ENCODE results near the gene RAPGEF4.
"Not testable (repeated sequence)": the region's sequence is repeated elsewhere in the genome, so short reads cannot be mapped to it uniquely, and the experiment has no call there.

RAPGEF4 gene

DNA sequence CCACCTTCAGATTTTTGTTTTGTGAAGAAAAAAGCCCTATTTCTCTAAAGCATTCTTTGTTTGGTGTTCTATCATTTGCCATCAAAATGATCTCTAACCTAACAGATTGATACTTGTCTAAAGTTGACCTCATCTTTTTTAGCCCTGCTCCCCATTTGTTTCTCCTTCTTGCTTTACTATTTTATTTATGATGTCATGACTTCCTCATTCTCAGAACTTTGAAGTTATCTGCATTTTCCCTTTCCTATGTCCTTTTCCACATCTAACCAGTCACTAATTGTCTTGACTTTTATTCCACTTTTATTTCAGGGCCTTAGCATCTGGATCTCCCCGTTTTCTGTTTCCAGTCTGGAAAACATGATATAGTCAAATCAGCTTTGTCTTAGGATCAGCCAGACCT, 8.3 kb downstream of the RAPGEF4 start:
- H3K36me3 Mint-ChIP-seq (ENCODE audit: low read depth) = peaks cover 3% of the 10 kb centered on the region
- H3K27me3 Mint-ChIP-seq (ENCODE audit: low read depth) = peaks cover 32% of the 10 kb centered on the region
- H3K27ac Mint-ChIP-seq = no peak overlapping the region
- no peak overlapping the region for H3K4me3 Mint-ChIP-seq
- H3K9me3 Mint-ChIP-seq = peaks cover 14% of the 10 kb centered on the region
- H3K4me1 Mint-ChIP-seq (ENCODE audit: low read depth) = no peaks in the 10 kb centered on the region

DNA sequence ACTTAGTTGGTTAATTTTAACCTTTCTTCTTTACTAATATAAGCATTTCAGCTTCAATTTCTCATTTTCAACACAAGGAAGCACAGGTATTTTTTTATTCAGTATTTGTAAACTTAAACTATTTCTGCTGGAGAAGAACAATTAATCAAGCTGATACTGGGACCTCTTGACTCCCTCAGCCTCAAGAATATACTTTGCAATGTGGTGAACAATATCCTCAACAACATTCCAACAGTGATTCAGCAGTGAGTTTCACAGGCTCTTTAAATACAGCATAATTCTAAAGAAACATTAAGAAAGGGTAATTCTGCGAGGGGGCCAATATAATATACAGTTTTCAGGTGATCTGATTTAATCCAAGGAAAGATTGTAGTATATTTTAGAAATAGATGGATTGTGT, 10.0 kb downstream of the RAPGEF4 start:
- peaks cover 14% of the 10 kb centered on the region for H3K9me3 Mint-ChIP-seq
- H3K36me3 Mint-ChIP-seq (ENCODE audit: low read depth) = peaks cover 3% of the 10 kb centered on the region
- H3K4me3 Mint-ChIP-seq = no peak overlapping the region
- peaks cover 25% of the 10 kb centered on the region for H3K27me3 Mint-ChIP-seq (ENCODE audit: low read depth)
- H3K4me1 Mint-ChIP-seq (ENCODE audit: low read depth) = no peaks in the 10 kb centered on the region
- no peak overlapping the region for H3K27ac Mint-ChIP-seq

DNA sequence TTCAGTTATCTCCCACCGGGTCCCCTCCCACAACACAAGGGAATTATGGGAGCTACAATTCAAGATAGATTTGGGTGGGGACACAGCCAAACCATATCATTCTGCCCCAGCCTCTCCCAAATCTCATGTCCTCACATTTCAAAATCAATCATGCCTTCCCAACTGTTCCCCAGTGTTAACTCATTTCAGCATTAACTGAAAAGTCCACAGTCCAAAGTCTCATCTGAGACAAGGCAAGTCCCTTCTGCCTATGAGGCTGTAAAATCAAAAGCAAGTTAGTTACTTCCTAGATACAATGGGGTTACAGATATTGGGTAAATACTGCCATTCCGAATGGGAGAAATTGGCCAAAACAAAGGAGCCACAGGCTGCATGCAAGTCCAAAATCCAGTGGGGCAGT, 12.9 kb downstream of the RAPGEF4 start:
- Mint-ChIP-seq H3K9me3 (peaks cover 14% of the 10 kb centered on the region), H3K27me3 (ENCODE audit: low read depth) (peaks cover 23% of the 10 kb centered on the region)
- not testable (repeated sequence) for H3K27ac Mint-ChIP-seq; H3K4me3 Mint-ChIP-seq; H3K4me1 Mint-ChIP-seq (ENCODE audit: low read depth); H3K36me3 Mint-ChIP-seq (ENCODE audit: low read depth)

DNA sequence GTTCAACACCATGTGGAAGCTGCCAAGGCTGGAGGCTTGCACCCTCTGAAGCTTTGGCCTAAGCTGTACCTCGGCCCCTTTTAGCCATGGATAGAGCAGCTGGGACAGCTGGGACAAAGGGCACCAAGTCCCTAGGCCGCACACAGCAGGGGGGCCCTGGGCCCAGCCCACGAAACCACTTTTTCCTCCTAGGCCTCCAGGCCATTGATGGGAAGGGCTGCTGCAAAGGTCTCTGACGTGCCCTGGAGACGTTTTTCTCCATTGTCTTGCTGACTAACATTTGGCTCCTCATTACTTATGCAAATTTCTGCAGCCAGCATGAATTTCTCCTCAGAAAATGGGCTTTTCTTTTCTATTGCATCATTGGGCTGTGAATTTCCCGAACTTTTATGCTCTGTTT, 13.7 kb downstream of the RAPGEF4 start:
- Mint-ChIP-seq H3K4me1 (ENCODE audit: low read depth) (no peaks in the 10 kb centered on the region), H3K27me3 (ENCODE audit: low read depth) (peaks cover 19% of the 10 kb centered on the region), H3K4me3 (no peak overlapping the region), H3K36me3 (ENCODE audit: low read depth) (peaks cover 3% of the 10 kb centered on the region), H3K9me3 (peaks cover 9% of the 10 kb centered on the region), H3K27ac (no peak overlapping the region)

DNA sequence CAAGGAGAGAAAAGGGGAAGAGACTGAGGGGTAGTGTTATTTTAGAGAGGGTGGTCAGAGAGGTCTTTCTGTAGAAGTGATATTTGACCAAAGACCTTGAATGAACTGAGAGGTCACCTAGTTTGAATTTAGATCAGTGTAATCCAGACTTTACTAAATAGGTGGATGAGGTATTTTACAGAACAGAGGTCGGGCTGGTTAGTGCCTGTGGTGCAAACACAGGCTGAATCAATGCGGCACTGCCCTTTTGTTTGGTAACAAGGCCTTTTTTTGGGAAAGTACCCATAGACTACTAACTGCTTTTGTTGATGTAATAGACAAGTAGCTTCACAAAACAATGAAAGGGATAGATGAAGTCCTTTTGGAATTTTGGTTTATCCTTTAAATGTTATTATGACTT, 15.9 kb downstream of the RAPGEF4 start:
- Mint-ChIP-seq H3K27ac (no peak overlapping the region), H3K9me3 (no peaks in the 10 kb centered on the region), H3K4me1 (ENCODE audit: low read depth) (no peaks in the 10 kb centered on the region), H3K4me3 (no peak overlapping the region), H3K36me3 (ENCODE audit: low read depth) (no peaks in the 10 kb centered on the region), H3K27me3 (ENCODE audit: low read depth) (peaks cover 13% of the 10 kb centered on the region)

DNA sequence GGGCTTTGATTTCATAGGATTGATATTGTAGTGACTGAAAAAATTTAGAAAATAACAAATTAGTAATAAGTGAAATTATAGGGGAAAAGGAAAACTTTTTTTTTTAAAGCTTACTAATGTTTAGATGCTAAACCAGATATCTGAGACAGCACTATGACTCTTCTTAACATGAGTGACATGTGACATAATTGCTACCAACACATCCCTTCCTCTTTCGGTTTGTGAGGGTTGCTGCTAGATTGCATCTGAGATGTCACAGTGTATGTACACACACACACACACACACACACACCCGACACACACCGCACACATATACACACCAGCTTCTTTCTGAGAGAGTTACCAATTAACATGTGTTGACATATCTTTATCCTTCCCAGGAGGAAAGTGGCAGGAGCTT, 18.0 kb downstream of the RAPGEF4 start:
- Mint-ChIP-seq H3K4me3 (no peak overlapping the region), H3K9me3 (no peaks in the 10 kb centered on the region), H3K4me1 (ENCODE audit: low read depth) (no peaks in the 10 kb centered on the region), H3K27me3 (ENCODE audit: low read depth) (peaks cover 13% of the 10 kb centered on the region), H3K36me3 (ENCODE audit: low read depth) (no peaks in the 10 kb centered on the region), H3K27ac (no peak overlapping the region)

DNA sequence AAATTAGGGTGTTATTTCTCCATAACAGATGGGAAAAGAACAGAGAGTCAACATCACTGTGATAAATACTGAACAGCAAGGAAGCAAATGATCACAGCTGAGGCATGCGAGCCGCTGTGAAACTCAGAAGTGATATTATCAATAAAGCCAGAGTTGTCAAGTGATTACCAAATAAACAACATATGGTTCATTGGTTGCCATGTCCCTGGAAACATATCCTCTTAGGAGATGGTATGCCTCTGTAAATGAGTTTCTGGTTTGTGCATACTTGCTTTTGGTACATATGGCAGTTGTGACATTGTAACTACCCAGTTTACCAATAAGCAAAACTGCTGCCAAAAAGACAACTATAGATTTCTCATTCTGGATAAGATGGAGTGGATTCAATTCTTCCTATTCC, 23.8 kb downstream of the RAPGEF4 start:
- no peak overlapping the region for H3K4me3 Mint-ChIP-seq
- H3K36me3 Mint-ChIP-seq (ENCODE audit: low read depth) = no peaks in the 10 kb centered on the region
- no peak overlapping the region for H3K27ac Mint-ChIP-seq
- H3K27me3 Mint-ChIP-seq (ENCODE audit: low read depth) = peaks cover 13% of the 10 kb centered on the region
- no peaks in the 10 kb centered on the region for H3K4me1 Mint-ChIP-seq (ENCODE audit: low read depth)
- H3K9me3 Mint-ChIP-seq = peaks cover 8% of the 10 kb centered on the region

DNA sequence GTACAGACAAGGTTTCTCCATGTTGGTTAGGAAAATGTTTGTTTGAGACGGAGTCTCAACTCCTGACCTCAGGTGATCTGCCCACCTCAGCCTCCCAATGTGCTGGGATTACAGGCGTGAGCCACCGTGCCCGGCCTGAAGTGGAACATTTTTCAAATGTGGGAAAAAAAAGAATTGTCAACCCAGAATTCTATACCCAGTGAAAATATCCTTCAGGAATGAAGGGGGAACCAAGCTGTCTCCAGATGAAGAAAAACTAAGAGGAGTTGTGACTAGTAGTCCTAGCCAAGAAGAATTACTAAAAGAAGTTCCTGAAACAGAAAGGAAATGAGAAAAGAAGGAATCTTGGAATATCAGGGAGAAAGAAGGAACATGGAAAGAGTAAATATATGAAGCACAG, 25.7 kb downstream of the RAPGEF4 start:
- H3K4me1 Mint-ChIP-seq (ENCODE audit: low read depth) = no peaks in the 10 kb centered on the region

DNA sequence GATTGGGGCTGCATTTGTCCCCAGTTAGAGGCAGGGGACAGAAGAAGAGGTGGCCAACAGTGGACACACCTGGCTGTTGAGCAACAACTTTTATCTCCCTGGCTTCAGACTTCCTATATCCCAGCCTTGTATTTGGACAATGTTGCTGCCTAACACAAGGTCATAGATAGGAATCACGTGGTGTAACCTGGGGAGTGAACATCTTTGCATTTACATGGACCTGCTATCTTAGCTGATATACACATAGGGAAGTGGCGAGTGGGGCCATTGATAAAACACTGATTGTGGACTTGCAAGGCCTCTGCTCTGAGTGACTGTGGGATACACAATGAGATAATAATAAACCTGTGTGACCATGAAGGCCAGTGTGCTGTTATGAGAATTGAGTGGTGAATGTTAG, 26.9 kb downstream of the RAPGEF4 start:
- Mint-ChIP-seq H3K36me3 (ENCODE audit: low read depth) (no peaks in the 10 kb centered on the region), H3K4me1 (ENCODE audit: low read depth) (no peaks in the 10 kb centered on the region), H3K9me3 (peaks cover 8% of the 10 kb centered on the region), H3K4me3 (no peak overlapping the region), H3K27me3 (ENCODE audit: low read depth) (peaks cover 9% of the 10 kb centered on the region), H3K27ac (no peak overlapping the region)

More for the DNA sequence above, 25.7 kb downstream of the RAPGEF4 start:
- no peak overlapping the region for H3K4me3 Mint-ChIP-seq
- peaks cover 8% of the 10 kb centered on the region for H3K9me3 Mint-ChIP-seq
- no peaks in the 10 kb centered on the region for H3K36me3 Mint-ChIP-seq (ENCODE audit: low read depth)
- no peak overlapping the region for H3K27ac Mint-ChIP-seq
- H3K27me3 Mint-ChIP-seq (ENCODE audit: low read depth) = peaks cover 11% of the 10 kb centered on the region

DNA sequence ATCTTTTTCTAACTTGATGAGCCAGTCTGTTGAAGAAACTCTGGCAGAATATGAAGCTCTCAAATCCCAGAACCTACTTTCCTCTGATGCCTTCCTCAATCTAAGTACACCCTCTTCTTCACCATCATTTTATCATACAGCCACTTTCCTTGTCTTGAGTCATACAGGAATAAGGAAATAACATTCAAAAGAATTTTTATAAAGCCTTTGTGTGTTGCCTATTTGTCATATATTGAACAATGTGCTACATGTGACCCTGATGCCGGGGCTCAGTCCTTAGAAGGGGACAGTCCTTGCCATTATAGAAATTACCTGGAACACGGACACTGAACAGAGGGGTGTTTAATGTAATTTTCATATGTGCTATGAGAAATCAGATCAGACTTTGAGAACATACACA, 27.4 kb downstream of the RAPGEF4 start:
- Mint-ChIP-seq H3K4me3 (no peak overlapping the region), H3K36me3 (ENCODE audit: low read depth) (no peaks in the 10 kb centered on the region), H3K9me3 (peaks cover 8% of the 10 kb centered on the region), H3K4me1 (ENCODE audit: low read depth) (no peaks in the 10 kb centered on the region), H3K27me3 (ENCODE audit: low read depth) (peaks cover 9% of the 10 kb centered on the region), H3K27ac (no peak overlapping the region)

DNA sequence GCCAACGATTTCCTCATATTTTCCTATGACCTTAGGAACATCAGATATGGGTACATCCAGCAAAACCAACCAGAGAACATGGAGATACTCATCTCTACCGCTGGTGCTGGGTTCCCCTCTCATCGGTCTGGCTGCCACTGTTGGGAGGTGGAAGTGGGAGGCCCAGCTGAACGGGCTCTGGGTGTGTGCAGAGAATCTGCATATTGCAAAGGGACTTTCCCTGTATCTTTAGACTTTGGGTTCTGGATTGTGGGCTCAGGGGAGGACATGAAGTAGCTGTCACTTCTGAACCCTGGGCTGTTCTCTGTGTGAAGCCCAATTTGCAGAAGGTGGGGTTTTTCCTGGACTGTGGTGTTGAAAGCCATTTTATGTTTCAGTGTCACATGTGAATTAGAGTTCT, 30.0 kb downstream of the RAPGEF4 start:
- H3K4me1 Mint-ChIP-seq (ENCODE audit: low read depth) = no peaks in the 10 kb centered on the region
- H3K9me3 Mint-ChIP-seq = peaks cover 6% of the 10 kb centered on the region
- no peak overlapping the region for H3K27ac Mint-ChIP-seq
- H3K4me3 Mint-ChIP-seq = no peak overlapping the region
- H3K27me3 Mint-ChIP-seq (ENCODE audit: low read depth) = peaks cover 3% of the 10 kb centered on the region
- H3K36me3 Mint-ChIP-seq (ENCODE audit: low read depth) = no peaks in the 10 kb centered on the region

DNA sequence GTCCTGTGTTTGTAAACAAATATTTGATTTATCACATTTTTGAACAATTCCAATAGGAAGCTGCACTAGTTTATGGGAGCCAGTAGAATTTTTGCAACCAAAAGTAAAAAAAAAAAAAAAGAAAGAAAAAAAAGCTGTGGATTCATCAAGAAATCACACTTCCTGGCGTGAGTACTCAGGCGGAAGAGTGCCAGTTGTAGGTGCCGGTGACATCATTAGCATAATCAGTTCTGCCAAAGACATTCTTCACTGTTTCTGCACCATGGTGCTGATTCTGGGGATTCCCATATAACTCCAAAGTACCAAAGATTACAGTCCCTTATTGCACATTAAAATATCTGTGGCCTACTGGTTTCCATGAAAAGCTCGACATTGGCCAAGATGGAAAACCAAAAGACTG, 32.8 kb downstream of the RAPGEF4 start:
- Mint-ChIP-seq H3K27me3 (ENCODE audit: low read depth) (peaks cover 3% of the 10 kb centered on the region), H3K36me3 (ENCODE audit: low read depth) (no peaks in the 10 kb centered on the region), H3K9me3 (no peaks in the 10 kb centered on the region), H3K4me3 (no peak overlapping the region), H3K4me1 (ENCODE audit: low read depth) (no peaks in the 10 kb centered on the region), H3K27ac (no peak overlapping the region)

DNA sequence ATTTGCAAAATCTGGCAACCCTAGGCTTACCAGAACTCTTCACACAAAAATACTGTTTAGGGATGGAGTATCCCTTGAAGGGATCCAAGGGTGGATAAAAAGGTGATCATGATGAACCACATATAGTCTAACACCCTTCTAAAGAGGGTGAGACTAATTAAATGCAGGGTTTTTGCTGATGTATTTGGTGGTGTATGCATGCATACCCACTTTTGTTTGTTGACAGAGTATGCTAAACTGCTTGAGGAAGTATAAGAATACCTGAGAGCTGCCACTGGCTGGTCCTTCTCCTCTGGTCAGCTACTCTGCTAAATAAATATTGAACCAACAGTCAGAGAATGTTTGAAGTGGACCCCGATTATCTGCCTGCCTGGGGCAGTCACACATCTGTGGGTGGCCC, 34.2 kb downstream of the RAPGEF4 start:
- Mint-ChIP-seq H3K27ac (no peak overlapping the region), H3K4me3 (no peak overlapping the region), H3K27me3 (ENCODE audit: low read depth) (peaks cover 18% of the 10 kb centered on the region), H3K36me3 (ENCODE audit: low read depth) (no peaks in the 10 kb centered on the region), H3K4me1 (ENCODE audit: low read depth) (no peaks in the 10 kb centered on the region), H3K9me3 (no peaks in the 10 kb centered on the region)

DNA sequence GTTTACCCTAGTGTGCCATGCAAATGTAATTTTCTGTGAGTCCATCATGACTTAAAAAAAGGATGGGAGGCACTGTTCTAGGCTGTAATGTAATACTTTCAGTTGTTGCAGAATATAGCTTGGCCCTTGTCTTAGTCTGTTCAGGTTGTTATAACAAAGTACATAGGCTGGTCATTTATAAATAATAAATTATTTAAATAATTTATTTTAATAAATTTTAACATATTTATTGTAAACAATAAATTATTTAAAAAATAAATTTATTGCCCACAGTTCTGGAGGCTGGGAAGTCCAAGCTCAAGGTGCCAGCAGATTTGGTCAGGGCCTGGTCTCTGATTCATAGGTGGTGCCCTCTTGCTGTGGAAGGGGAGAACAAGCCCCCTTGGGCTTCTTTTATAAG, 35.2 kb downstream of the RAPGEF4 start:
- H3K36me3 Mint-ChIP-seq (ENCODE audit: low read depth) = no peaks in the 10 kb centered on the region
- peaks cover 18% of the 10 kb centered on the region for H3K27me3 Mint-ChIP-seq (ENCODE audit: low read depth)
- H3K4me3 Mint-ChIP-seq = no peak overlapping the region
- H3K4me1 Mint-ChIP-seq (ENCODE audit: low read depth) = no peaks in the 10 kb centered on the region
- no peak overlapping the region for H3K27ac Mint-ChIP-seq
- H3K9me3 Mint-ChIP-seq = no peaks in the 10 kb centered on the region

DNA sequence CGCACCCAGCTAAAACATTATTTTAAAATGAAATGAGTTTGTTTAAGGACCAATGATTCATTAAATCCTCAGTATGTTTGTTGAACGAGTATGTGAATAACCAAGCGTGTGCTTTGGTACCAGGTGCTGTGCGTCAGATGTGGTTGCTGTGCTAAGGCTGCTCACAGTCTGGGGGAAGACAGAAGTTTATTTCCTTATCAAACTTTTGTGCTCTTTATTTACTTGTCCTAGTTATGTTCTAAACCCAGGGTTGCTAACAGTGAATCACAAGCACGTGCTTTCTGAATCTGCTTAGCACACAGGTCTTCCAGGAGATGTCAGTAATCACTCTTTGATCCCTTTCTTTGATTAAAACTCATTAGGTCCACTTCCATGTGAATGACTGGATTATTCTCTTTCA, 37.0 kb downstream of the RAPGEF4 start:
- no peak overlapping the region for H3K4me3 Mint-ChIP-seq
- no peaks in the 10 kb centered on the region for H3K9me3 Mint-ChIP-seq
- H3K36me3 Mint-ChIP-seq (ENCODE audit: low read depth) = no peaks in the 10 kb centered on the region
- H3K4me1 Mint-ChIP-seq (ENCODE audit: low read depth) = no peaks in the 10 kb centered on the region
- peaks cover 21% of the 10 kb centered on the region for H3K27me3 Mint-ChIP-seq (ENCODE audit: low read depth)
- no peak overlapping the region for H3K27ac Mint-ChIP-seq

DNA sequence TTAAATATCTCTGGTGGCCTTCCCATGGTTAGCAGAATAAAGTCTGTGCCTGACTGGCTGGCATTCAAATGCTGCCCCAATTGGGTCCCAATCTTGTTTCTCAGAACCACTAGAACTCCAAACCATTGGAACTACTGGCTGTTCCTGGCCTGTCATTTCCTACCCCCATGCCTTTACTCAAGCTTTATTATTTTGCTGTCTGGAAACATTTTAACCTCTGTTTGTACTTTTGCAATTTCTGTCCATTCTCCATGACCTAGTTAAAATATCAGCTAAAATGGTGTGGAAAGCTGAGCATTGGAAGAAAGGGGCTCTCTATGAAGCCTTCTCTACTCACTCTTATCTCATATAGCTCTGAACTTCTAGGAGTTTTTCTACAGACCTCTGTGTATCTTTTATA, 38.7 kb downstream of the RAPGEF4 start:
- Mint-ChIP-seq H3K4me3 (no peak overlapping the region), H3K27ac (no peak overlapping the region), H3K27me3 (ENCODE audit: low read depth) (peaks cover 21% of the 10 kb centered on the region), H3K4me1 (ENCODE audit: low read depth) (no peaks in the 10 kb centered on the region), H3K36me3 (ENCODE audit: low read depth) (no peaks in the 10 kb centered on the region), H3K9me3 (no peaks in the 10 kb centered on the region)

Data from T-helper 1 cell treated with Interleukin-12 subunit alpha and Interleukin-12 subunit beta and Interleukin-4 antibody, amounts not matched to agents 30 μg/mL and 1 μg/mL, for 36 hours (primary cell).